ENCODE data around the gene TSC1.
A peak's percentile ranks its signal among the peaks of the same experiment; 100 is the strongest.

TSC1 gene

GRCh38 chr9:132948482-132949050, 4.2 kb upstream of the TSC1 start:
- Histone ChIP-seq H3K4me3 (no peak overlapping the region), H3K9ac (ENCODE audit: insufficient read length) (no peak overlapping the region), H3K36me3 (ENCODE audit: insufficient read depth, low read length) (no peaks in the 10 kb centered on the region), H3K27ac (no peak overlapping the region), H3K9me3 (ENCODE audit: low read depth, low read length) (no peaks in the 10 kb centered on the region)
- TF ChIP-seq FOXP2 (optimal IDR thresholded peaks at IDR 0.05; ENCODE audit: control extremely low read depth, extremely low read length, insufficient read depth) (no peak), EZH2 (IDR thresholded peaks at IDR 0.05) (no peak), POLR2AphosphoS5 (IDR thresholded peaks at IDR 0.05; ENCODE audit: borderline replicate concordance, low read depth, low read length) (no peak)
- no peak for DNase-seq (ENCODE audit: low read depth, low spot score)

GRCh38 chr9:132947756-132948155, 3.3 kb upstream of the TSC1 start:
- H3K9ac ChIP-seq (ENCODE audit: insufficient read length): no peak overlapping the region
- H3K36me3 ChIP-seq (ENCODE audit: insufficient read depth, low read length): no peaks in the 10 kb centered on the region
- no peak overlapping the region for H3K4me3 ChIP-seq
- no peaks in the 10 kb centered on the region for H3K9me3 ChIP-seq (ENCODE audit: low read depth, low read length)
- H3K27ac ChIP-seq: no peak overlapping the region
- DNase-seq (ENCODE audit: low read depth, low spot score): no peak
- TF ChIP-seq POLR2AphosphoS5 (IDR thresholded peaks at IDR 0.05; ENCODE audit: borderline replicate concordance, low read depth, low read length) (no peak), EZH2 (IDR thresholded peaks at IDR 0.05) (no peak), FOXP2 (optimal IDR thresholded peaks at IDR 0.05; ENCODE audit: control extremely low read depth, extremely low read length, insufficient read depth) (no peak)

- TF ChIP-seq POLR2AphosphoS5 (IDR thresholded peaks at IDR 0.05; ENCODE audit: borderline replicate concordance, low read depth, low read length): no peak
- no peak for TF ChIP-seq FOXP2 (optimal IDR thresholded peaks at IDR 0.05; ENCODE audit: control extremely low read depth, extremely low read length, insufficient read depth)
- TF ChIP-seq EZH2 (IDR thresholded peaks at IDR 0.05): no peak
- DNase-seq (ENCODE audit: low read depth, low spot score): no peak
- Histone ChIP-seq H3K36me3 (ENCODE audit: insufficient read depth, low read length) (no peaks in the 10 kb centered on the region), H3K27ac (no peak overlapping the region), H3K9ac (ENCODE audit: insufficient read length) (no peak overlapping the region), H3K4me3 (no peak overlapping the region), H3K9me3 (ENCODE audit: low read depth, low read length) (no peaks in the 10 kb centered on the region)
These were observed 2.3 kb upstream of the TSC1 start for GRCh38 chr9:132946631-132947295.

GRCh38 chr9:132946211-132946610, 1.8 kb upstream of the TSC1 start:
- no peak overlapping the region for H3K27ac ChIP-seq
- DNase-seq (ENCODE audit: low read depth, low spot score): no peak
- H3K4me3 ChIP-seq: no peak overlapping the region
- no peaks in the 10 kb centered on the region for H3K36me3 ChIP-seq (ENCODE audit: insufficient read depth, low read length)
- no peak overlapping the region for H3K9ac ChIP-seq (ENCODE audit: insufficient read length)
- H3K9me3 ChIP-seq (ENCODE audit: low read depth, low read length): no peaks in the 10 kb centered on the region
- TF ChIP-seq FOXP2 (optimal IDR thresholded peaks at IDR 0.05; ENCODE audit: control extremely low read depth, extremely low read length, insufficient read depth) (no peak), EZH2 (IDR thresholded peaks at IDR 0.05) (no peak), POLR2AphosphoS5 (IDR thresholded peaks at IDR 0.05; ENCODE audit: borderline replicate concordance, low read depth, low read length) (no peak)

GRCh38 chr9:132945186-132946130, 1.0 kb upstream of the TSC1 start:
- TF ChIP-seq EZH2 (IDR thresholded peaks at IDR 0.05) (no peak), POLR2AphosphoS5 (IDR thresholded peaks at IDR 0.05; ENCODE audit: borderline replicate concordance, low read depth, low read length) (no peak), FOXP2 (optimal IDR thresholded peaks at IDR 0.05; ENCODE audit: control extremely low read depth, extremely low read length, insufficient read depth) (no peak)
- Histone ChIP-seq H3K9me3 (ENCODE audit: low read depth, low read length) (no peaks in the 10 kb centered on the region), H3K4me3 (peak overlapping the region; percentile 91), H3K27ac (peak overlapping the region; percentile 12), H3K9ac (ENCODE audit: insufficient read length) (peak overlapping the region; percentile 66), H3K36me3 (ENCODE audit: insufficient read depth, low read length) (no peaks in the 10 kb centered on the region)
- DNase-seq (ENCODE audit: low read depth, low spot score): no peak

- TF ChIP-seq EZH2 (IDR thresholded peaks at IDR 0.05) (no peak), POLR2AphosphoS5 (IDR thresholded peaks at IDR 0.05; ENCODE audit: borderline replicate concordance, low read depth, low read length) (no peak), FOXP2 (optimal IDR thresholded peaks at IDR 0.05; ENCODE audit: control extremely low read depth, extremely low read length, insufficient read depth) (no peak)
- no peaks in the 10 kb centered on the region for H3K9me3 ChIP-seq (ENCODE audit: low read depth, low read length)
- H3K4me3 ChIP-seq: peak overlapping the region; percentile 91
- H3K27ac ChIP-seq: peak overlapping the region; percentile 98; the same call in 1 of the 2 replicates
- no peak for DNase-seq (ENCODE audit: low read depth, low spot score)
- H3K9ac ChIP-seq (ENCODE audit: insufficient read length): peak overlapping the region; percentile 98
- no peaks in the 10 kb centered on the region for H3K36me3 ChIP-seq (ENCODE audit: insufficient read depth, low read length)
These were observed 644 bp downstream of the TSC1 start for GRCh38 chr9:132943651-132944293.

GRCh38 chr9:132942541-132943182, 1.8 kb downstream of the TSC1 start:
- H3K27ac ChIP-seq: no peak overlapping the region
- H3K36me3 ChIP-seq (ENCODE audit: insufficient read depth, low read length): no peaks in the 10 kb centered on the region
- peak overlapping the region; percentile 98 for H3K9ac ChIP-seq (ENCODE audit: insufficient read length)
- no peaks in the 10 kb centered on the region for H3K9me3 ChIP-seq (ENCODE audit: low read depth, low read length)
- no peak for TF ChIP-seq POLR2AphosphoS5 (IDR thresholded peaks at IDR 0.05; ENCODE audit: borderline replicate concordance, low read depth, low read length)
- no peak for TF ChIP-seq FOXP2 (optimal IDR thresholded peaks at IDR 0.05; ENCODE audit: control extremely low read depth, extremely low read length, insufficient read depth)
- no peak for TF ChIP-seq EZH2 (IDR thresholded peaks at IDR 0.05)
- DNase-seq (ENCODE audit: low read depth, low spot score): no peak
- H3K4me3 ChIP-seq: peak overlapping the region; percentile 91
